DLD1 (cell line): ENCODE data around the gene BMP8B.

ENCODE experiments used
- in situ Hi-C: cut with HindIII; loops from 2 replicates; pipeline ENCODE4 v1.10.0; 2017; ENCODE audit warnings: low sequenced_read_pairs

Gene BMP8B

GRCh38 chr1:39729030-39729429, 59.6 kb downstream of the BMP8B start:
- in situ Hi-C loops: loop anchor here (25.0 kb wide), 1 partner anchor 142 kb away; the partner anchor contains the start of gene PABPC4

GRCh38 chr1:39727932-39728317, 60.7 kb downstream of the BMP8B start:
- in situ Hi-C loops: loop anchor here (25.0 kb wide), 1 partner anchor 141 kb away; the partner anchor contains the start of gene PABPC4

GRCh38 chr1:39727221-39727931, 61.3 kb downstream of the BMP8B start:
- in situ Hi-C loops: loop anchor here (25.0 kb wide), 1 partner anchor 140 kb away; the partner anchor contains the start of gene PABPC4

GRCh38 chr1:39726600-39726999, 62.1 kb downstream of the BMP8B start:
- in situ Hi-C loops: loop anchor here (25.0 kb wide), 1 partner anchor 139 kb away; the partner anchor contains the start of gene PABPC4

- in situ Hi-C loops: no loop called here
Measured at GRCh38 chr1:39722495-39722894, 66.2 kb downstream of the BMP8B start.

- in situ Hi-C loops: no loop called here
Measured at GRCh38 chr1:39721664-39722063, 67.0 kb downstream of the BMP8B start.

GRCh38 chr1:39720094-39720999, 68.3 kb downstream of the BMP8B start:
- in situ Hi-C loops: no loop called here

GRCh38 chr1:39717809-39718208, 70.9 kb downstream of the BMP8B start:
- in situ Hi-C loops: no loop called here

- in situ Hi-C loops: no loop called here
Measured at GRCh38 chr1:39713557-39713956, 75.1 kb downstream of the BMP8B start.

- in situ Hi-C loops: no loop called here
Measured at GRCh38 chr1:39711966-39712340, 76.7 kb downstream of the BMP8B start.

GRCh38 chr1:39711104-39711965, 77.3 kb downstream of the BMP8B start:
- in situ Hi-C loops: no loop called here

- in situ Hi-C loops: no loop called here
Measured at GRCh38 chr1:39707506-39707905, 81.2 kb downstream of the BMP8B start.
